Tibial artery (tissue), 4 donors: ENCODE measurements around the gene SUSD5.

ENCODE experiments used
- DNase-seq, 2 donors: peaks; one replicate each; pipeline ENCODE4 v3.0.0-alpha.2; 2019
- H3K27ac ChIP-seq, 2 donors: fragments of 200-600 bp; sonication (generic) in 1 of 2; 1 replicate in 1 of 2; 2 replicates in 1 of 2; pipeline ENCODE4 v1.5.1; 2018 to 2019; ENCODE audit warnings: mild to moderate bottlenecking in 1 of 2
- H3K27me3 ChIP-seq, 2 donors: fragments of 200-600 bp; sonication (generic) in 1 of 2; one replicate each; pipeline versions ENCODE4 v1.5.1 to v1.6.0; 2016 to 2019
- H3K36me3 ChIP-seq, 3 donors: fragments of 200-600 bp; sonication (generic) in 2 of 3; one replicate each; pipeline ENCODE4 v1.5.1; 2016 to 2019; ENCODE audit warnings: mild to moderate bottlenecking in 2 of 3
- H3K4me1 ChIP-seq, 4 donors: fragments of 200-600 bp; sonication (generic) in 2 of 4; 1 replicate in 3 of 4; 2 replicates in 1 of 4; pipeline ENCODE4 v1.5.1; 2016 to 2019
- H3K4me3 ChIP-seq, 2 donors: fragments of 200-600 bp; sonication (generic) in 1 of 2; 1 replicate in 1 of 2; 2 replicates in 1 of 2; pipeline ENCODE4 v1.5.1; 2018 to 2019; ENCODE audit warnings: mild to moderate bottlenecking in 2 of 2
- H3K9me3 ChIP-seq, 3 donors: fragments of 200-600 bp; sonication (generic) in 1 of 3; one replicate each; pipeline ENCODE4 v1.5.1; 2016 to 2019
- CTCF ChIP-seq, 2 experiments: fragments of 200-600 bp in 1 of 2; fragments of 450-650 bp in 1 of 2; IDR thresholded peaks; one replicate each; pipeline ENCODE4 v1.5.1; 2017 to 2019; ENCODE audit warnings: antibody characterized with exemption in 2 of 2, mild to moderate bottlenecking in 1 of 2, moderate library complexity in 1 of 2
- intact Hi-C: fragments of 100-400 bp; cut with DNase I; formaldehyde crosslinking; loops from one replicate; pipeline ENCODE4 v1.15.0; 2023; ENCODE audit warnings: low total_unique reads

Gene SUSD5

GRCh38 chr3:33155301-33155700, 63.3 kb downstream of the SUSD5 start:
- H3K4me1 ChIP-seq = peaks cover 0 to 90% (median 30%) of the 10 kb centered on the region in 4 donors
- TF ChIP-seq CTCF (IDR thresholded peaks at IDR 0.05) = no peak
- H3K27me3 ChIP-seq = no peaks in the 10 kb centered on the region
- H3K27ac ChIP-seq = peak overlapping the region; percentile 61 to 63
- no peaks in the 10 kb centered on the region for H3K9me3 ChIP-seq
- peaks cover 9 to 15% (median 14%) of the 10 kb centered on the region in 3 donors for H3K36me3 ChIP-seq
- no peak overlapping the region for H3K4me3 ChIP-seq
- no peak for DNase-seq
- intact Hi-C loops = no loop called here

- no peak overlapping the region for H3K4me3 ChIP-seq
- no peaks in the 10 kb centered on the region for H3K27me3 ChIP-seq
- TF ChIP-seq CTCF (IDR thresholded peaks at IDR 0.05) = no peak
- H3K4me1 ChIP-seq = peaks cover 0 to 90% (median 34%) of the 10 kb centered on the region in 4 donors
- no peak for DNase-seq
- peaks cover 9 to 24% (median 14%) of the 10 kb centered on the region in 3 donors for H3K36me3 ChIP-seq
- no peaks in the 10 kb centered on the region for H3K9me3 ChIP-seq
- intact Hi-C loops = no loop called here
- peak overlapping the region; percentile 71 to 72 for H3K27ac ChIP-seq
Observed at GRCh38 chr3:33153782-33154181, 64.8 kb downstream of the SUSD5 start.

GRCh38 chr3:33152363-33153360, 65.9 kb downstream of the SUSD5 start:
- H3K27ac ChIP-seq = peak overlapping the region; percentile 71 to 72
- no peaks in the 10 kb centered on the region for H3K9me3 ChIP-seq
- no peaks in the 10 kb centered on the region for H3K27me3 ChIP-seq
- H3K36me3 ChIP-seq = peaks cover 9 to 27% (median 14%) of the 10 kb centered on the region in 3 donors
- no peak overlapping the region for H3K4me3 ChIP-seq
- intact Hi-C loops = no loop called here
- no peak for DNase-seq
- no peak for TF ChIP-seq CTCF (IDR thresholded peaks at IDR 0.05)
- peaks cover 0 to 90% (median 43%) of the 10 kb centered on the region in 4 donors for H3K4me1 ChIP-seq

- DNase-seq = no peak
- Histone ChIP-seq H3K4me3 (no peak overlapping the region), H3K36me3 (peaks cover 14 to 27% (median 22%) of the 10 kb centered on the region in 3 donors), H3K4me1 (peaks cover 0 to 94% (median 48%) of the 10 kb centered on the region in 4 donors), H3K9me3 (no peaks in the 10 kb centered on the region), H3K27me3 (no peaks in the 10 kb centered on the region), H3K27ac (peak overlapping the region in 1 of 2 donors; percentile 79)
- no peak for TF ChIP-seq CTCF (IDR thresholded peaks at IDR 0.05)
- intact Hi-C loops = no loop called here
Observed at GRCh38 chr3:33149342-33149741, 69.3 kb downstream of the SUSD5 start.

- Histone ChIP-seq H3K4me1 (peaks cover 0 to 78% (median 39%) of the 10 kb centered on the region in 4 donors), H3K9me3 (no peaks in the 10 kb centered on the region), H3K27me3 (no peaks in the 10 kb centered on the region), H3K4me3 (no peak overlapping the region), H3K27ac (peak overlapping the region; percentile 79 to 80), H3K36me3 (peaks cover 15 to 37% (median 25%) of the 10 kb centered on the region in 3 donors)
- peak in 1 of 2 experiments; percentile 25 for TF ChIP-seq CTCF (IDR thresholded peaks at IDR 0.05)
- intact Hi-C loops = no loop called here
- DNase-seq = no peak
Observed at GRCh38 chr3:33146791-33147445, 71.7 kb downstream of the SUSD5 start.
